Measurements from ENCODE around the gene GRB10. TPM values are rescaled to one million over a fixed set of nuclear protein-coding genes. Genes with fewer than 3 reads are reported as not detected.

The GRB10 gene
- total and polyA plus RNA-seq, 2 donors (not counting 3 experiments of a cell fraction or from before 2014, with no cell fraction given) = 43.7 to 240 TPM

DNA sequence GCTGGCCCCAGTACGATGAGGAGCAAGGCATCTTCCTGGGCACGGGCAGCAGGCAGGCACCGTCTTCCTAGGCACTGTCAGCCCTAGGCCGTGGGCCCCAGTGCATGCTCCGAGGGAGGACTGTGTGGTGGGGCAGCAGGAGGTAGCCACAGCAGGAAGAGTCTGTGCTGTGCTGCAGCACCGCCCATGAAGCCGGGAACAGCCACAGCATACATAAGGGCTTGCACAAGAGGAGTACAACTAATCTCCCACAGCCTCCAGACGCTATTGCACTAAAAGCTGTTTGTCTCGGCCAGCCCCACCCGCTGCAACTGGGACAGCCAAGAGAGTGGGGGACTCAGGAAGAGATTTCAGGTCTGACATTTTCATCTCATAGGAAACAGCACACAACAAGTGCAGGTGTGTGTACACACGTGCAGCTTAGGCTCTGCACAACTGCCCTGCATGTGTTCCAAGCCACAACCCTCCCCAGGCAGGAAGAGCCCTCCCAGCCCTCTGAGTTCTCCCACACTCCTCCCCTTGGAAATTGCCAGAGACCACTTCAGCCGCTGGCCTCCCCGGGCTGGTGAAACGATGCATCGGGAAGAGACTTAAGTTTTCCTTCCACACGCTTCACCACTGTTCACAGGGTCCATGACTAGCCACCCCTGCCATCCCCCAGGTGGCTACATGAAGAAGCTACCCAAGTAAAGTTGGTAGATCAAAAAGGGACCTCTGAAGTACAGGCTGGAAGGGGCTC is 129.4 kb downstream of the GRB10 start:
- no peaks in the 10 kb centered on the region for H4K20me1 ChIP-seq (replicated peaks; ENCODE audit: control insufficient read depth, extremely low read depth, insufficient read depth, low read length)
- CTCF ChIA-PET = no interaction called here
- H3K36me3 ChIP-seq (ENCODE audit: control insufficient read depth in 2 of 2, extremely low read depth in 1 of 2, insufficient read depth in 2 of 2, low read length in 2 of 2) = peaks cover 0 to 31% of the 10 kb centered on the region in 2 experiments
- dilution Hi-C loops (cut with MboI; ENCODE audit: extremely low pct_ligation_motif_present, low sequenced_read_pairs) (no loop called here), intact Hi-C loops (cut with micrococcal nuclease) (no loop called here)
- no peak overlapping the region for H2AFZ ChIP-seq (ENCODE audit: low read depth, low read length)
- H3K27ac ChIP-seq (ENCODE audit: insufficient read depth, low read depth, low read length) = no peak overlapping the region
- H3K79me2 ChIP-seq (ENCODE audit: control insufficient read depth, insufficient read depth, low read length) = peaks cover 47% of the 10 kb centered on the region
- FAIRE-seq (no peak), DNase-seq (ENCODE audit: low read depth, low spot score) (no peak)
- BruUV-seq (replicated peaks) = no TSS peak
- no peaks in the 10 kb centered on the region for H3K9me3 ChIP-seq (replicated peaks; ENCODE audit: control insufficient read depth, insufficient read depth, low read length)
- H3K4me2 ChIP-seq (ENCODE audit: insufficient read depth, low read length) = no peak overlapping the region
- TF ChIP-seq, protein P1, sequence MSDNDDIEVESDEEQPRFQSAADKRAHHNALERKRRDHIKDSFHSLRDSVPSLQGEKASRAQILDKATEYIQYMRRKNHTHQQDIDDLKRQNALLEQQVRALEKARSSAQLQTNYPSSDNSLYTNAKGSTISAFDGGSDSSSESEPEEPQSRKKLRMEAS (IDR thresholded peaks at IDR 0.05; ENCODE audit: insufficient read depth, insufficient read length) = no peak
- TF ChIP-seq FOS (IDR thresholded peaks at IDR 0.05; ENCODE audit: borderline replicate concordance, insufficient read depth, low read length) (no peak), EZH2 (IDR thresholded peaks at IDR 0.05; ENCODE audit: borderline replicate concordance, low read depth, low read length, severe bottlenecking) (no peak), POLR2AphosphoS5 (IDR thresholded peaks at IDR 0.05; ENCODE audit: insufficient read depth, low read depth, low read length) (no peak), POLR2A (IDR thresholded peaks at IDR 0.05; ENCODE audit: low read depth, low read length) (no peak), JUN (IDR thresholded peaks at IDR 0.05; ENCODE audit: borderline replicate concordance, insufficient read depth, insufficient read length, low read depth) (no peak), MYC (IDR thresholded peaks at IDR 0.05; ENCODE audit: low read depth, low read length) (no peak), GATA2 (IDR thresholded peaks at IDR 0.05; ENCODE audit: insufficient read depth, insufficient read length, low read depth, low read length) (no peak)
- TF ChIP-seq, protein P2, sequence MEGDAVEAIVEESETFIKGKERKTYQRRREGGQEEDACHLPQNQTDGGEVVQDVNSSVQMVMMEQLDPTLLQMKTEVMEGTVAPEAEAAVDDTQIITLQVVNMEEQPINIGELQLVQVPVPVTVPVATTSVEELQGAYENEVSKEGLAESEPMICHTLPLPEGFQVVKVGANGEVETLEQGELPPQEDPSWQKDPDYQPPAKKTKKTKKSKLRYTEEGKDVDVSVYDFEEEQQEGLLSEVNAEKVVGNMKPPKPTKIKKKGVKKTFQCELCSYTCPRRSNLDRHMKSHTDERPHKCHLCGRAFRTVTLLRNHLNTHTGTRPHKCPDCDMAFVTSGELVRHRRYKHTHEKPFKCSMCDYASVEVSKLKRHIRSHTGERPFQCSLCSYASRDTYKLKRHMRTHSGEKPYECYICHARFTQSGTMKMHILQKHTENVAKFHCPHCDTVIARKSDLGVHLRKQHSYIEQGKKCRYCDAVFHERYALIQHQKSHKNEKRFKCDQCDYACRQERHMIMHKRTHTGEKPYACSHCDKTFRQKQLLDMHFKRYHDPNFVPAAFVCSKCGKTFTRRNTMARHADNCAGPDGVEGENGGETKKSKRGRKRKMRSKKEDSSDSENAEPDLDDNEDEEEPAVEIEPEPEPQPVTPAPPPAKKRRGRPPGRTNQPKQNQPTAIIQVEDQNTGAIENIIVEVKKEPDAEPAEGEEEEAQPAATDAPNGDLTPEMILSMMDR (IDR thresholded peaks at IDR 0.05; ENCODE audit: extremely low read depth in 1 of 2, insufficient read depth in 1 of 2, low read depth in 1 of 2, low read length in 2 of 2) = no peak
- POLR2A ChIA-PET = no interaction called here
- peaks cover 13% of the 10 kb centered on the region for H3K4me1 ChIP-seq (ENCODE audit: control insufficient read depth, extremely low read depth, insufficient read depth, low read length)
- H3K4me3 ChIP-seq (replicated peaks in 1 of 3; ENCODE audit: insufficient read depth in 1 of 3, low read depth in 1 of 3, low read length in 3 of 3) = no peak overlapping the region
- no peaks in the 10 kb centered on the region for H3K9me1 ChIP-seq (replicated peaks; ENCODE audit: control insufficient read depth, extremely low read depth, insufficient read depth, low read length)
- no peak overlapping the region for H3K9ac ChIP-seq (replicated peaks; ENCODE audit: extremely low read depth, insufficient read depth, low read length)
- H3K27me3 ChIP-seq (ENCODE audit: control insufficient read depth in 2 of 2, insufficient read depth in 2 of 2, low read length in 2 of 2) = no peaks in the 10 kb centered on the region

Data from endothelial cell of umbilical vein (primary cell).